Transverse colon (tissue), 4 donors: Measurements from ENCODE around the gene KCNH1.

Experiments
- CTCF ChIP-seq, 5 experiments: fragments of 200-600 bp in 3 of 5; fragments of 450-650 bp in 2 of 5; sonication (generic) in 3 of 5; IDR thresholded peaks; 1 replicate in 2 of 5; 2 replicates in 3 of 5; pipeline ENCODE4 v1.5.1; 2016 to 2017; ENCODE audit warnings: antibody characterized with exemption in 5 of 5, inconsistent platforms in 3 of 5, mild to moderate bottlenecking in 2 of 5, moderate library complexity in 1 of 5
- POLR2AphosphoS5 ChIP-seq, 3 donors: sonication (generic); formaldehyde crosslinking; IDR thresholded peaks; one replicate each; pipeline ENCODE4 v1.6.1; 2016; ENCODE audit warnings: antibody characterized with exemption in 3 of 3

DNA sequence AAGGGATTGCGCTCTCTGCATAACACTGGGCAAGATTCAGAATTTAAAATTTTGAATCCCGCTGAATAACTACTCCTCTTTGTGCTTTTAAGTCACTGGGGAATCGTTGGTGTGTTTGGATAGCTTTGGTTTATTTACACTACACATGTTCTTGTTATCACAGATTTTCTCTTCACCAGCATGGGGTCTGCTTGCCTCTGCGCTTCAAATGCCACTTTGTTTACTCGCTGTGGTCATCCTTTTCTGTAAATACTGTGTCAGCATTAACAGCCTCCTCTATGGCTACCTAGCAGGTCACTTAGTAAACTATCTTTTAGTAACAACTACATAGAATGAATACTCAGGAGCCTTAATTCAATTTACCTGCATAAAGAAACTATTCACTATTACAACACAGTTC lies 14.4 kb upstream of the KCNH1 start:
- TF ChIP-seq CTCF (IDR thresholded peaks at IDR 0.05) (no peak), POLR2AphosphoS5 (IDR thresholded peaks at IDR 0.05) (no peak)
